ENCODE results near the gene RBMS1.
A peak's percentile ranks its signal among the peaks of the same experiment; 100 is the strongest.

The RBMS1 gene

DNA sequence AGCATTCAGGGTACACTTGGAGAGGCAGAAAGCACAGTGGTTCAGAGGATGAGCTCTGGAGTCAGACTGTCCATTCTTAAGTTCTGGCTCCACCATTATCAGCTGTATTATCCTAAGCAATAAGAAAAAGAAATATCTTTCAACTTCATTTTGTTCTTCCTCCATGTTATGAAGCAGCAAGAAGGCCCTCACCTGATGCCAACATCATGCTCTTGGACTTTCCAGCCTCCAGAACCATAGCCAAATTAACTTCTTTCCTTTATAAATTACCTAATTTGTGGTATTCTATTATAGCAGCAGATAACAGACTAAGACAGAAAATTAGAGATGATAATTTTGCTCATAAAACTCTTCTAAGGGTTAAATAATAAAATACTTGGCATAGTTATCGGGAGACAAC, 137.1 kb downstream of the RBMS1 start:
- no peak for DNase-seq

DNA sequence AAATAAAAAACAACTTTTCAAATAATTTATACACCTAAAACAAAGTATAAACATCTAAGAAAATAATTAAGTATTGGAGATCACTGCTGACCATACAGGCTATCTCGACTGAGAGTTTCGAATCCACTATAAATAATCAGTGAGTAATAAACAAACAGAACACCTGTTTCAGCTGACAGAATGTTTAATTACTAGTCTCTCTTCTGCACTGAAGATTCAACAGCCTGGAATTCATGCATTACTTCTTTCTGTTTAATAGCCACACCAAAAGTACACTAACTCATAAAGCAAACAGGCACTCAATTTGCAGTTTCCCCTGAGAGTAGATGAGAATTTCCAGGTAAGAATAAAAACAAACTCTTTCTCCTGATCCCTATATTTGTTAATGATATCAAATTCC, 138.5 kb downstream of the RBMS1 start:
- no peak for DNase-seq

DNA sequence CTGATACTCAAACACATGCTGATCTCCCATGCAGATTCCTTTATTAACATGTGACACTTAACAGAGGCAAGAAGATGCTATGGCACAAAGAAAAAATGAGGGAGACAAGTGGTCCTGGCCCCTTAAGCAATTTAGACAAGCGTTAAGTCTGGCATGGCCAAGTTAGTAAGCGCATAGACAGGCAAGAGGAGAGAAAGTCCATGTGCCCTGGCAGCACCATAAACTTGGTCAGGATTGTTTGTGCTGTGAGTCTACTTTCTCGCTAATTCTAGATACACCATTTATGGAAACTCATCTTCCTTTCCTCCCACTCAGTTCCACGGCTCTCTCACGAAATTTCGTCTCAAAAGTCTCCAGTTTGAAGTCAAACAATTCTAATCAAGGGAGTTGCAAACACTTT, 138.9 kb downstream of the RBMS1 start:
- no peak for DNase-seq

DNA sequence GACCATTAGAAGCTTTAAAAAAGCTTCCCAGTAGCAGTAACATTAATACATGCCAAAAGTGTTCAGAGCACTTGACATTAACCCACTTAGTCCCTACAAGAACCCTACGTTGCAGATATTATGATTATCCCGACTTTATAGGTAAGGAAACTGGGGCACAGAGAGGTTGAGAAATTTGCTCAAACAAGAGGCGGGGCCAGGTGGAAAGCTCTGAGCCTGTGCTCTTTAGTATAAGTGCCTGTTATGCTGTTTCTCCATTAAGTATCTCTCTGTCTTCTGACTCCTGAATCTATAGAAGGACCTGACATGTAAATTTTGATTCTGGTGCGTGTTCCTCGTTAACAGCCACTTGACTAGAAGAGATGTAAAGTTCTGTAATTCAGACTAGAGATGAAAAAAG, 139.8 kb downstream of the RBMS1 start:
- no peak for DNase-seq

DNA sequence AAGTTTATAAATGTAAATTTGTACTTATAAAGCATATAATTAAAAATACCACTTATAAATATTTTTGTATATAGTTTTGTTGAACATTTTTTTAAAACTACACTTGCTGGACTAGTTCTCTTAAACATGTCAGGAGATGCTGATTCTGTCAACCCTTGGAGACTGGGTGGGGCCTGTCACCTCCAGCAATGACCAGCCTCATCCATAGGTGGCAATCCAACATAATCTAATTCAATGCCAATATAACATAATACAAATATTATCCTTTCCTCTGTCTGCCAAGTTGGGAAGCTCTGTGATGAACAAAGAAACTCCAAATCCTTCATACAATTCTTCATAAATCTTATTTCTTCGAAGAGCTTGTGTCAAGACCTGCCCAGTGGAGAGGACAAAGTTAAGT, 140.4 kb downstream of the RBMS1 start:
- DNase-seq: no peak

DNA sequence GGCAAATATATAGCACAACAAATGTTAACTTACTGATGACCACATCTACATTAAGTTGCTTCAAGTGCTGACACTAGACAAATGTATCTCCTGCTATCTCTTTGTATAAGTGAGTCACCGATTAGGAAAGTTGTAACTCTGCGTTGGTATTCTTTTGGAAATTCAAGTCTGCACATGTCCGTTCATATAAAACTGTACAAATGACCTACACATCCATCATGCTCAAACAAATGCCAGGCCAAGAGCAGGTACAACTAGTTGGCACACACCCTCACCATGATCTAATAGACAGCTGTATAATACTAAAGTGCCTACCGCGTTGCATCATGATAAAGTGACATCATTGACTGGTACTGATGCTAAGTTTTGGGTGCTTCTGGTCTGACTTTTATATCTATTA, 141.1 kb downstream of the RBMS1 start:
- no peak for DNase-seq

DNA sequence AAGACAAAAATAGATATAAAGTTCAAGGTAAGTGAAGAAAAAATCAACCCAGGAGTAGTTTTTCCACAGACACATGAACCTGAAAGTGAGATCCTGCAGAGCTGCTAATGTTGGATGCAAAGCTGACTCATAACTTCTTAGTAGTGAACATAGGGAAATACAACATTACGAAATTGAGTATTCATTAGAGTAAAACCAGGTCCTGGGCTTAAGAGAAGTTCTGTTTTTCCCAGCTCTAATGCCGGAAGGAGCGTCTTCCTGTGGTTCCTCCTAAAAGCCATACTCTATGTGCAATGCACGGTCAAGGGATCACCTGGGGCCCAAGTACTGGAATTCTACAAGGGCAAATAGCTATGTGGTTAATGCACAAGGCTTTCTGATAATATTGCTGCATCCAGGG, 141.7 kb downstream of the RBMS1 start:
- no peak for DNase-seq

DNA sequence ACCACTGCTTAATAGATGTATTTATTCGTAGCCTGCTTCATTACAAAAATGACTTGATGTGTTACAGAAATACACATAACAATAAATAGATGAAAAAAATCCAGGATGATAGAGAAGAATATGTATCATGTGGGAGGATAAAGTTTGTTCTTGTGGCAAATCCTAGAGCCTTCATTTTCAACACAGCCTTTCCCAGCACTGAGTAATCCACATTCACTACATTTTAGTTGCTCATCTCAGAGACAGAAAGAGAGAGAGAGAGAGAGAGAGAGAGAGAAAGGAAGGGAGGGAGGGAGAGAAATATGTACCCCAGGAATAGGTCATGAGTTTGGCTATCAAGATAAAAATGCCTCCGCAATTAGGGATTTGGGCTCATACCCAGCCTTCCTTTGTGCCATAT, 144.3 kb downstream of the RBMS1 start:
- no peak for DNase-seq

DNA sequence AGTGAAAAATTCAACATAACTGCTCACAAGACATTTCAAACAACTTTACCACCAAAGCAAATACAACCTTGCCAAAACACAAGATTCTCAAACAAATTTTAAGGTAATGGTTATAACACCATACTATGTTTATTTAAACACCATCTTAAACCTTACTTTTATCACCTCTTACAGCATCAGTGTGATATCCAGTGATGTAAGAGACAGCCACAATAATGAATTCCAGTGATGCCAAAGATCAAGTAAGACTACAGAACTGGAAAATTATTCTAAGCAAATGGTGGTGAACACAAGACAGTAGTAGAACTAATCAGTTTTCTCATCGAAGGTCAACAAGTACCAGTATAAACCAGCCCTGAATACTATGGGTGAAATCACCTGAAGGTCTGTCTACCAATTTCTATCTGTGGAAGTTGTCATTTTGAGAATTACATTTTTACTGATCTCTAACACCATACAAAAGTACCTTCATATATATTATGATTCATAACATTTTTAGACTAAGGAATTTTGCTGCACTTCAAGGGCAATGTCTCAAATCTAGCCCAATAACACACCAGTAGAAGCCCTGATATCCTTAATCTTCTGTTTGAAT, 146.2 kb downstream of the RBMS1 start:
- DNase-seq: no peak

DNA sequence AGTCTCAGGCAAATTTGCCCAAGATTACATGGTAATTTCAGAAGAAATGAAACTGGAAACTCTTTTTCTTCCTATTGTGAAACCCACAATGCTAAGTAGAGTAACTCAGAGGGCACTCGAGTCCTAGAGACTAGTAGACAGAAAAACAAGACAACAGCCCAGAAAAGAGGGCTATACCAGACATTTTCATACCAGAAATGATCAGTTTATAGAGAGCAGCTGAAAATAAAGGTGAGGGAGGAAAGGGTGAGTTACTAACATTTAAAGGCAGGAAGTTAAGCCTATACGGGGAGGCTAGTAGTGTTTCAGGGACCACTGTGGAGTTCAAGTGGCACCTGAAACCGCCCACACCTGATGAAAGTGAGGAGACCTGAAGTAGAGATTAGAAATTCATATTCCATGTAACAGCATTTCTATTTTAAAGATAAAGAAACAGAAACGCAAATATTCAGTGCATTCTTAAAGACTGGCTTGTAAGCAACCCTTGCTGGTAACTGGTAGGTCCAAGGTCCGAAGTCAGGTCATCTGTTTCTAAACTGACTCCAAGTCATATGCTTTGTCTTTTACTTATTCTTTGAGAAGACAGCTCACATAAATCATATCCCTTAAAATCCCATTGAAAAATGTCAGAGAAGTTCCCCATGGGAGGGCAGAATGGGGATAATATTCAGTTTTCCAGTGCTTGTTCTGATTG, 148.4 kb downstream of the RBMS1 start:
- no peak for DNase-seq

DNA sequence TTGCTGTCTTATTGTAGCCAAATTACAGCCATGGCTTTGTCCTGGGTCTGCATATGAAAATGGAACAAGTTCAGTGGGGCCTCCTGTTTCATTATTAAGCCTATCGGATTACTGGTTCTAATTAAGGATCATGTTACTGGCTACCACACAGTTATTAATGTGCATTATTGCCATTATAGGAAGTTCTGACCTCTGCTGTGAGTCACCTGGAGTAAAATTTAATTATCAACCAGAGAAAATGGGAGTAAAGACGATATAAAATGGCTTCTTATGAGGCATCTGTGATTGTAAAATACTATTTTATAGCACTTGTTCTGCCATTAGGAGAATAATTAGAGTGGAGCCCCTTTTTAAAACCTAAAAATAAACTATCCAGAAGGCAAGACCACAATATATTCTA, 150.2 kb downstream of the RBMS1 start:
- DNase-seq: no peak

DNA sequence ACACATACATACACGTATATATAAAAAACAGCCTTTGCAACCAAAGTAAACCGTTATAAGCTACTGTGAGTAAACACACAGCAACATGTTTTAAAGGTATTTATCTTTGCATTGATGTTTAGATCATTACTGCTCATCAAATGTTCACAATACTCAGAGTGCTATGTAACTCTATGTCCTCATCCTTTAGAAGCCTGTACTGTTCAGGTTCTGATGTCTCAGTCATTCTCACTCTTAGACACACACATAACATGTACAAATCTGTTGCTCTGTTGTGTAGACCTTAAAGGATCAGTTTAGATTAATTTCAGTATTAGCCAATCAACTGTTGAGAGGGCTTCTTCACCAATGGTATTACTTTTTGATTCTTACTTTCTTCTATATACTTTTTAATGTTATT, 153.9 kb downstream of the RBMS1 start:
- DNase-seq: no peak

DNA sequence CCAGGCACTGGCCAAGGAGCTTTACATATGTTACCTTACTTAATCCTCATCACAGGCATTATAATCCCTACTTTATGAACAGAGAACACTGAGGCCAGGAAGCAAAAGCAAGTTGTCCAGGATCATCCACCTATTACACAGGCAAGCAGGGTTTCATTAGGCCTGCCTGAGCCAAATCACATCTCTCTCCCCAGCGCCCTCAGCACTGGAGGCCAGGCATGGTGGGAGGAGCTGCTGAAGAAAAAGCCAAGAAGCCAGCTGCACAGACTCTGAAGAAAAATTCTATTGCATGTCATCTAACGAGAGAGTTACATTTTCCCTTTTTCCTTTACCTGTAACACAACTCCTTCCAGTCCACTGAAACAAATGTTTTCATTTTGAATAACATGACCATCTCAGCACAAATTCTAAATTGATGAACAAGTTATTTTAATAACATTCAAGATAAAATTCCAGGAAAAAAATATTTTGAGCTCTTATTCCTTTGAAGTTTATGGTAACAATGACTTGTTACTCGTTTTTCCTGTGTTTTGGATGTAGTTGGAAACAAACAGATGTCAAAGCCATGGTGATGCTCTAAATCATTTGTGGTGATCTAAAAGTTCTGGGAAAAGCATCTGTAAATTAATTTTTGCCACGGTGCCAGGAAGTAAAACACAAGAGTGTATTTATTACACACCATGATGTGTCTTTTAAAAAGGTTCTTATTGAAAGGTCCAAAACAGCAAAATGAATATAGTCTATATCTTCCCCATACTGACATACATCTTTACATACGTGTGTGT, 154.5 kb downstream of the RBMS1 start:
- DNase-seq: peak; percentile 75

DNA sequence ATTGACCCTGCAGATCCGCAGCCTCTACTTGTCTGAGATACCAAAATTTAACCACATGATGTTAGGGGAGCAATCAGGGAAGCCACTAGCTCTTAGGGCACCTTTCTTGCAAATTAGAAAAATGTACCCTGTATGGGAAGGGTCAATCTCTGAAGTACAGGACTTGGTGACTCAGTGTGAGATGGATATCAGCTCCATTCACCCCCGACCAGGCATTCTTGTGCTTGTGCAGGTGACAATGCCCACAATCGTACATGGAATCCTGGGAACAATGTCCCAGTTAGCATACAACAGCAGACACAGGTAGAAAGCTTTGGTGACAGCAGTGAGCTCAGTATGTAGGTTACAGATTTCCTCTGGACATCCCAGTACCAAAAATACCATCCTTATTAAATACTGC, 155.9 kb downstream of the RBMS1 start:
- DNase-seq: no peak

DNA sequence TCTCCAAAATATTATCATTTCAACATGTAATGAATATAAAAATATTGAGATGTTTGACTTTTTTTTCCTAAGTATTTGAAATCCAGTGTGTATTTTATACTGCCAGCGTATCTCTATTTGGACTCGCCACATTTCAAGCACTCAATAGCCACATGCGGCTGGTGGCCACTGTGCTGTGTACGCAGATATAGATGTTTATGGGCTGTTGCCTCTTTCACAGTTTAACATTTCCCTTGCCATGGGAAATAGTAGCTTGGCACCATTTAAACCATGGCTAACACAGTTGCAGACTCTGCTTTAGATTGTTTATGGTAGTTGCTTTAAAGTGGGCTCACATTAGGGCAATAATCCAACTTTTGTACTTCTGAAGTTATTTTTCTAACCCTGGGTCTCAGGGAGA, 157.0 kb downstream of the RBMS1 start:
- DNase-seq: no peak

DNA sequence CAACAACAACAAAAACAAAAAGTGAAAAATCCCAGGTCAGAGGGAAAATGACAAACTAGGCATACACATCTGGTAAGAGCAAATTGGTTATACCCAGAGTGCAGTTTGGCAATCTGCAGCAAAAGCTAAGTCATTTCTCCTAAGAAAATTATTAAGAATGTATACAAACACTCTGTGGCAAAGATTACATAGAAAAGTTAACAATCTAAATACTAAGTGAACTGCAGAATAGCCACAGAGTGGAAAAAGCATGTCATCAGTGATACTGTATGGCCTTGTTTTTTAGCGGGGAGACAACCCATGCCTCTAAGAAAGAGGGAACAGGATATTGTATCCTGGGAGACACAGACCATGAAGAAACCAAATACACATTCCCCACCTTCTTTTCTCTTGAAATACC, 157.5 kb downstream of the RBMS1 start:
- DNase-seq: no peak

DNA sequence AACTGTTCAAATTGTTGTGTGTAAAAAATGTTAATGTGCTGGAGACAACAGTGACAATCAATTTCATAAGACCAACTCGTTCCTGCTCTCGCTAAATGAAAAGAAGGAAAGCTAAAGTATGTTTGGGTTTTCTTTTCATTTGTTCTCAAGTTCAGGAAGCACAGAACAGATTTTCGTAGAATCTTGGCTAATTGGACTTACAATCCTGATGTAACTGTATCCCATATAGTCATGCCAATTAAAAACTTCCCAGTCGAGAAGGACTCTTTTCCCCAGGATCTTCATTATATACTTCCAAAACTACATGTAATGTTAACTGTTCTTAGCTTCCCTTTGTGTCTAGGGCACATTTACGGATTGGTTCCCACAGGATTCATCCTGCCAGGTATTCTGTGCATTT, 158.2 kb downstream of the RBMS1 start:
- DNase-seq: no peak

DNA sequence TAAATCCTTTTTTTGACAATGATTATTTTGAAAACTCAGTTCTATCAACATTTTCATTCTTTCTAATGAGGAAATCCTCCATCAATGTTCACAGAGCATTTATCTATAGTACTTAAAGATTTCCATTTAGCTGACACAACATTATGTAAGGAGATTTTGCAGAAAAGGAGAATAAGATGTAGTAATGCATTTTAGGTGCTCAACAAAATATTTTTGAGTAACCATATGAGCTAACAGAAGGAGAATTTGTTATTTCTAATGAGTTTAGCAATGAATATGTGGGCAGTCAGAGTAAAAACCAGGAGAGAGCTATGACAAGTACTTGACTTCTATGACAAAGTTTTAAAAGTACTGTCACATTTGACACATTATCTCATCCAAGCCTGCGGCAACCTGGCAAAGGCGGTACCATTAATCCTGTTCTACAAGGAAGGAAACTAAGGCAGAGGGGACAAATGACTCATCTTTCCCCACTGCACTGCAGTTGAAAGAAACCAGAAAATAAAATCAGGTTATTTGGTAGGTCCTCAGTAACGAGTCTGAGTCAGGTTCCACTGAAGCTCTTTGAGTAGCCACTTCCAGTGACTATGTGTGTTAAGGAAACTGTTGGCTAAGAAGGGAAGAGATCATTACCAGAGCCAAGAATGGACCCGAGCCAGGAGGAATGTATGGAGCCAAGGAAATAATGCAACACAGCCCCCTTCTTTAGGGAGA, 159.4 kb downstream of the RBMS1 start:
- peak; percentile 79 for DNase-seq

DNA sequence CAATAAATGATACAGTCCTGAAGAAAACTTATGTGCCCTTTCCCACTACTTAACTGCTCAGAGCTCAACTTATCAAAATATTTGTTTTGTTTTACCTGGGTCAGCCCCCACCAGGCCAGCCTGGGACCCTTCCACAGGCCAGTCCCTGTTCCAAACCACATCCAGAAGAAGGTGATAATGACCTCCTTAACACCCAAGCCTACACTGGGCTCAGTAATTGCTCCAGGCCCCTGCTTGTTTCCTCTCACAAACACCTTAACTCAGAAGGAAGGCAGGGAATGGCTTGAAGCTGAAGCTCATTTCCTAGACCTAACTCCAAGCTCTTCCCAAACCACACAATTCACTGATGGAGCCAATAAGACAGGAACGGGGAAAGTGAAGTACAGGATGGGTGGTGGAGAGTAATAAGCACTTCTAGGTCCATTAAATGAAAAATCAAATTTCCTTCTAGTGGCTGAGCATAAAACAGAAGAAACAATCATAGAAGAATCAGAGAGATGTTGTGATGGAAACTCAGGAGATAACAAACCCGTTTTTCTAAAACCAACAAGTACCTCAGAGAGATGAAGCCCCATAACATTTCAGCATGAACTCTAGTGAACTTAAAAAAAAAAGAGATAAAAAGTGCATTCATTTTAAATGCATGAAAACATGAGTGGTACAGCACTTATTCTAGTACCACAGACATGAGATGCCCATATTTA, 160.1 kb downstream of the RBMS1 start:
- DNase-seq: no peak

DNA sequence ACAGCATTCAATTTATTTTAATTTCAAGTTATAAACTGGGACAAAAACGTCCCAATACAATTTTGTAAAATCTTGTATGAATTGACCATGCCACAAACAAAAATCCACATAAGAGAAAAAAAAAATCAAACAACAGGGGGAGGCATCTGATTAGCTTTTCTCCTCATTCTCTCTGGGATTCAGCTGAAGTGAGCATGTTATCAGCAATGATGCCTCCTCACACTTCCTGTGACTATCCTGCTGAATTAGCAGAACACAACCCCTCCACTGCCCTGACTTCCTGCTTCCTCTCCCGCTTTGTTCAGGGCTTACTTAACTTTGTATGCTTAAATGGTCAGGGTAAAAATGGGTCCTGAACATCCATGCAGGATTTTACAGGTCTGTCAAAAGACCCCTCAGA, 161.3 kb downstream of the RBMS1 start:
- DNase-seq: no peak

DNA sequence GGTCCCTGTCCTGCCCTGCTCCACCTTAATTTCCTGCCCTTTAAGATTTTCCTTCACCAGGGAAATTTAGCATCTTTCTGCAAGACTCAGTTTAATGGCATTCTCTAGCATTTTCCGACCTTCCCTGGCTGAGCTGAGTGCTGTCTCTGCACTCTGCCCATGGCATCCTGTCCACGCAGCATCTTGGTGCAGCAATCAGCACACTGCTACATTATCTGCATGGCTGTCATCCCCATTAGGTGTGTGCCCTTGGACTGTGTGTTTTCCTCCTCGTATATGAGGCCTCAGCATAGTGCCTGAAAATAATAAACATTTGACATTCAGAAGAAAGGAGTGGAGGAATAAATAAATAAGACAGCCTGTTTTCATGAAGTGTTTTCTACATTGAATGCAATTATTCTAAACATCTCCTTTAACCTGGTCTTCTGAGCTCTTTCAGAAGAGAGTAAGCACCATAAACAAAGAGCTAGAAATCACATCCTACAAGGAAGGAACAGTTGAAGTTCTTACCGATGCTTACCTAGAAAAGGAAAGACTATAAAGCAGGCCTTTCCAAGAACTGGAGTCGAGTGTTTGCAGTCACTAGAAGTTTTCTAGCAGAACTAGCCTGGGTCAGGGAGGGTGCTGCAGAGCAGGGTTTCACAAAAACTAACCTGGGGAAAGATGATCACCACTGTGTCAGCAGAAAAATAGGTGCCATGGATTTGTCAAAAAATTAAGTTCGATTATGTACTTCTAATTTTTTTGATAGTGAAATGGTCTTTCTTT, 162.2 kb downstream of the RBMS1 start:
- DNase-seq: no peak

DNA sequence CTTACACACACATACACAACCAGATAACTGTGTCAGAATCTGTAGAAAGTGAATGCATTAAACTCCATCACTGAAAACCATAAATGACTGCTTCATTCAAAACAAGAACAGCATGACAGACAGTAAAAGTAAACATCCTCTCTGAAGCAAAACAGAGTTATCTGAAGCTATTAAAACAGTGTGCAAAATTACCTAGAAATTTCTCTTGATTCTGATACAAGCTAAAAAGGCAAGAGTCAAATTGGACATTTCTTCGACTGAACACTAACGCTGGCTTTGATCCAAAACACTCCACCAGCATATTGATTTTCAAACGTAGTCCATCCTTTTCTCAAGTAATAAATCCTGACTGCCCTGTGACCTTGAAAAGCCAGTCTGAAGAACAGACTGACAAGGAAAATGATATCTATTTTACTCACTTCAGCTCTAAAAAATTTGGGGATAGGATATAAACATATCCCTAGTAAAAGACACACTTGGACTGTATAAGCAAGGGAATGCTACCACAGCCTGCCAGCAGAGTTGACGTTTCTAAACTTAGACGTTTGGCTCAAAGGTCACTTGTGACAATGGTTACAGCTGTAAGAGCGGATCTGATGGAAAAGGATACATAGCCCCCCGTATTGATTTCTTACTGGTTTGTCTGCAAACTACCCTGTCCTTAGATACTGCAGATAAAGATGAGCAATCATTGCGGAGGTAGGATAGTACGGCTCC, 164.6 kb downstream of the RBMS1 start:
- DNase-seq: no peak

Data from left hindlimb (tissue), 1 donor.